BJ (cell line): ENCODE data around the gene TIMP3. TPM values are rescaled to one million over a fixed set of nuclear protein-coding genes. Genes with fewer than 3 reads are reported as not detected.
"Not testable (repeated sequence)": the region's sequence is repeated elsewhere in the genome, so short reads cannot be mapped to it uniquely, and the experiment has no call there.

ENCODE experiments used
- CTCF ChIA-PET: fragments of 350-600 bp; formaldehyde crosslinking; extraction: SDS; loops from one replicate; lab custom pipeline; 2021; ENCODE audit warnings: antibody characterized with exemption, inconsistent platforms; lab: Yijun Ruan, JAX
- POLR2A ChIA-PET: fragments of 300-600 bp; sonication (Branson Sonifier 250); formaldehyde crosslinking; extraction: SDS; loops from one replicate; lab custom pipeline; 2021; ENCODE audit warnings: antibody characterized with exemption; lab: Charles Lee
- DNase-seq: peaks from one replicate; pipeline ENCODE4 v3.0.0-alpha.2; 2011; ENCODE audit warnings: low read depth
- H3K27me3 ChIP-seq: 2 replicates; pipeline ENCODE4 v1.6.0; 2011; ENCODE audit warnings: low read length; ENCODE audit not compliant: control insufficient read depth, insufficient read depth
- H3K36me3 ChIP-seq: 2 replicates; pipeline ENCODE4 v1.5.1; 2011; ENCODE audit warnings: low read length; ENCODE audit not compliant: control insufficient read depth, insufficient read depth
- H3K4me3 ChIP-seq: 2 replicates; pipeline ENCODE4 v1.5.1; 2011; ENCODE audit warnings: low read depth, mild to moderate bottlenecking, control low read depth, low read length
- polyA plus RNA-seq: library from polyadenylated mRNA; depleted of rRNA; stranded (reverse); fragments of >200 nt; gene quantifications from 2 replicates; pipeline ENCODE4 v1.2.3, GENCODE V29; 2011
- TF ChIP-seq, protein P1 (sequence below): IDR thresholded peaks from 2 replicates; pipeline ENCODE4 v1.5.1; 2011; ENCODE audit warnings: low read depth, mild to moderate bottlenecking, control low read depth, inconsistent platforms, low read length, moderate library complexity; ENCODE audit not compliant: insufficient read depth

Gene TIMP3
- polyA plus RNA-seq, 1 experiment = 544 TPM

DNA sequence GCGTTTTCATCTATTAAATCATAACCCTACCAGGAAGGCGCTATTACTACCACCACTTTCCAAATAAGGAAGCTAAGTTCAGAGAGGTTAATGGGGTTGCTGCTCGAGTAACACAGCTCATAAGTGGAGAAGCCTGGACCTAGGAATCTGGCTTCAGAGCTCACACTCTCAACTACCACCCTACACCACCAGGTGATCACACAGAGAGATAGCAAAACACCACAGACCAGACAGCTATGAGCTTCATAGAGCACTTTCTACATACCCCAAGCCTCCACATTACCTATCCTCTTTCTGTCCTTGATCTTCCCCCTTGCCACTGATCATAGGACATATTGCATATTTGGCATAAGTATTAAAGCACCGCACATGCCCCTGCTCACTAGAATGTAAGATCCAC is 65.4 kb downstream of the TIMP3 start:
- TF ChIP-seq, protein P1, sequence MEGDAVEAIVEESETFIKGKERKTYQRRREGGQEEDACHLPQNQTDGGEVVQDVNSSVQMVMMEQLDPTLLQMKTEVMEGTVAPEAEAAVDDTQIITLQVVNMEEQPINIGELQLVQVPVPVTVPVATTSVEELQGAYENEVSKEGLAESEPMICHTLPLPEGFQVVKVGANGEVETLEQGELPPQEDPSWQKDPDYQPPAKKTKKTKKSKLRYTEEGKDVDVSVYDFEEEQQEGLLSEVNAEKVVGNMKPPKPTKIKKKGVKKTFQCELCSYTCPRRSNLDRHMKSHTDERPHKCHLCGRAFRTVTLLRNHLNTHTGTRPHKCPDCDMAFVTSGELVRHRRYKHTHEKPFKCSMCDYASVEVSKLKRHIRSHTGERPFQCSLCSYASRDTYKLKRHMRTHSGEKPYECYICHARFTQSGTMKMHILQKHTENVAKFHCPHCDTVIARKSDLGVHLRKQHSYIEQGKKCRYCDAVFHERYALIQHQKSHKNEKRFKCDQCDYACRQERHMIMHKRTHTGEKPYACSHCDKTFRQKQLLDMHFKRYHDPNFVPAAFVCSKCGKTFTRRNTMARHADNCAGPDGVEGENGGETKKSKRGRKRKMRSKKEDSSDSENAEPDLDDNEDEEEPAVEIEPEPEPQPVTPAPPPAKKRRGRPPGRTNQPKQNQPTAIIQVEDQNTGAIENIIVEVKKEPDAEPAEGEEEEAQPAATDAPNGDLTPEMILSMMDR = no peak
- H3K4me3 ChIP-seq = no peak overlapping the region
- peaks cover 3% of the 10 kb centered on the region for H3K36me3 ChIP-seq
- CTCF ChIA-PET = no interaction called here
- peaks cover 2% of the 10 kb centered on the region; the same call in 1 of the 2 replicates for H3K27me3 ChIP-seq
- no peak for DNase-seq
- POLR2A ChIA-PET = no interaction called here

GRCh38 chr22:32868946-32869345 is 67.4 kb downstream of the TIMP3 start:
- ChIA-PET CTCF (interaction anchor here (0.6 kb wide), 1 partner anchor 72 kb away, joined by 3 read pairs; no protein-coding TSS in a partner anchor), POLR2A (no interaction called here)
- TF ChIP-seq, protein P1 = no peak
- H3K27me3 ChIP-seq = peaks cover 4% of the 10 kb centered on the region; the same call in 1 of the 2 replicates
- DNase-seq = no peak
- no peak overlapping the region for H3K4me3 ChIP-seq
- H3K36me3 ChIP-seq = no peaks in the 10 kb centered on the region

DNA sequence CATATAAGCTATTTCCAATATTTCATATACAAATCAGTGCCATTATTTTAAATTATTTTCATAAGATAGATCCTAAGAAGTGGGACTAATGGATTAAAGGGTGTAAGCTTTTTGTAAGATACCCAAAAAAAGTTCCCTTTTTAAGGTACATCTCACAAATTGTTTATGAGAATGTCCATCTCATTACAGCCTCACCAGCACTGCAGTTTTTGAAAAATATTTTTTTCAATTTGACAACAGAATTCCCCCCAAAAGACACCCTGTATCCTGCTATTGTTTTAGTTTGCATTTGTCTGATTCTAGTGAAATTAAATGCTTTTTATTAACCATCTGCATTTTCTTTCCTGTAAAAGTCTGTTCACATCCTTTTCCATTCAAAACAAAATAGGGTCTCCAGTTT is 69.0 kb downstream of the TIMP3 start:
- Histone ChIP-seq H3K36me3 (no peaks in the 10 kb centered on the region), H3K27me3 (peaks cover 5% of the 10 kb centered on the region; the same call in 1 of the 2 replicates), H3K4me3 (no peak overlapping the region)
- ChIA-PET CTCF (no interaction called here), POLR2A (no interaction called here)
- TF ChIP-seq, protein P1 = no peak
- DNase-seq = no peak

DNA sequence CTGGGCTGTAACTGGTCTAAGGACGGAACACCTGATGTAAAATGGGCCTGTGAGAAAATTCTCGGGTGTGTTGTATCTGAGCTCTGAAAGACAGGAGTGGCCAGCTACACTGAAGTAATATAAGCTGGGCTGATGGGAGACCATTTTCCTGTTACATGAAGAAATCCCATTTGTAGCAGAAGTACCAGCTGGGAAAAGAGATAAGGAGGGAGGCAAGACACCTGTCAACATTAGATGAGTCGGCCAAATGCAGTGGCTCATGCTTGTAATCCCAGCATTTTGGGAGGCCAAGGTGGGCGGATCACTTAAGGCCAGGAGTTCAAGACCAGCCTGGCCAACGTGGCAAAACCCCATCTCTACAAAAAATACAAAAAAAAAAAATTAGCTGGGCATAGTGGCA is 72.1 kb downstream of the TIMP3 start:
- CTCF ChIA-PET, H3K4me3 ChIP-seq, H3K36me3 ChIP-seq, DNase-seq, H3K27me3 ChIP-seq, POLR2A ChIA-PET: not testable (repeated sequence)

GRCh38 chr22:32874385-32874784 is 72.9 kb downstream of the TIMP3 start:
- no peak overlapping the region for H3K4me3 ChIP-seq
- DNase-seq = no peak
- CTCF ChIA-PET = no interaction called here
- H3K36me3 ChIP-seq = no peaks in the 10 kb centered on the region
- POLR2A ChIA-PET = no interaction called here
- H3K27me3 ChIP-seq = peaks cover 7% of the 10 kb centered on the region; the same call in 1 of the 2 replicates
- TF ChIP-seq, protein P1 = no peak

DNA sequence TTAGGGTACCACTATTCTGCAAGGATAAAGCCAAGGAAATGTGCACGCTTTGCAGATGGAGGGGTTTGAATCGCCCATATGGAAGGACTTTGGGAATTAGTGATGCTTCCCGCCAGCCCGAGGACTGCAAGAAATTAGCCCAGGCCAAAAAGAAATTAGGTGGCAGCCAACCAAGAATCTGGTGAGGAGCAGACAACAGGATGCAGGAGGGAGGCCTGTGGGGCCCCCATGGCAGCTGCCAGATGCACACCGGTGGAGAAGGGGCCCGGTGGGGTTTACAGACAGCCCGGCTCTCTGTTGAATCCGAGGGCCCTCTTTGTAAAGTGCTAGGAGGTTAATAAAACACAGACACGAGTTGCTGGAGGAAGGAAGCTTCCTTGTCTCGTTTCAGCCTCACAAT is 73.5 kb downstream of the TIMP3 start:
- Histone ChIP-seq H3K27me3 (peaks cover 7% of the 10 kb centered on the region; the same call in 1 of the 2 replicates), H3K36me3 (no peaks in the 10 kb centered on the region), H3K4me3 (no peak overlapping the region)
- TF ChIP-seq, protein P1 = no peak
- DNase-seq = no peak
- CTCF ChIA-PET = no interaction called here
- POLR2A ChIA-PET = no interaction called here
